Lower leg skin (tissue), 4 donors: Measurements from ENCODE around the gene MTMR2. TPM values are rescaled to one million over a fixed set of nuclear protein-coding genes. Genes with fewer than 3 reads are reported as not detected.

Experiments used
- DNase-seq, 2 donors: peaks; one replicate each; pipeline ENCODE4 v3.0.0-alpha.2; 2019; ENCODE audit warnings: low spot score in 2 of 2
- H3K4me3 ChIP-seq: fragments of 200-600 bp; sonication (generic); 2 replicates; pipeline ENCODE4 v1.5.1; 2017; ENCODE audit warnings: mild to moderate bottlenecking, low read depth; ENCODE audit not compliant: poor library complexity, severe bottlenecking
- CTCF ChIP-seq, 3 donors: fragments of 450-650 bp; IDR thresholded peaks; one replicate each; pipeline ENCODE4 v1.5.1; 2016; ENCODE audit warnings: antibody characterized with exemption in 3 of 3, mild to moderate bottlenecking in 3 of 3, moderate library complexity in 2 of 3
- POLR2A ChIP-seq, 2 donors: fragments of 450-650 bp; IDR thresholded peaks; one replicate each; pipeline ENCODE4 v1.6.1; 2016 to 2017; ENCODE audit warnings: antibody characterized with exemption in 2 of 2, mild to moderate bottlenecking in 1 of 2, moderate library complexity in 1 of 2
- WGBS, 2 donors: methylation state at CpG; one replicate each; pipeline ENCODE4 v1.1.5; 2018; 5-methylcytosine and 5-hydroxymethylcytosine counted together
- intact Hi-C: fragments of 100-400 bp; cut with DNase I; formaldehyde crosslinking; loops from one replicate; pipeline ENCODE4 v1.15.0; 2023; ENCODE audit warnings: low total_unique reads
- total RNA-seq, 4 donors: library from RNA; depleted of rRNA; stranded (reverse); fragments of >200 nt; gene quantifications; one replicate each; pipeline ENCODE4 v1.1.0, GENCODE V29; 2016

MTMR2 gene
- total RNA-seq, 4 donors from 2014 or later, result 11.1 to 17.4 (median 12.2) TPM

GRCh38 chr11:95918720-95919119 lies 5.2 kb downstream of the MTMR2 start:
- 88 to 94% methylated on average over 3 of the region's 3 CpGs for WGBS, 2 donors
- intact Hi-C loops, result no loop called here
- no peak overlapping the region for H3K4me3 ChIP-seq
- DNase-seq, result no peak
- TF ChIP-seq CTCF (IDR thresholded peaks at IDR 0.05) (no peak), POLR2A (IDR thresholded peaks at IDR 0.05) (no peak)

- intact Hi-C loops, result no loop called here
- no peak for DNase-seq
- H3K4me3 ChIP-seq, result no peak overlapping the region
- TF ChIP-seq CTCF (IDR thresholded peaks at IDR 0.05) (no peak), POLR2A (IDR thresholded peaks at IDR 0.05) (no peak)
- 74 to 84% methylated on average over 2 of the region's 2 CpGs for WGBS, 2 donors
Observed at GRCh38 chr11:95918056-95918455, 5.9 kb downstream of the MTMR2 start.

DNA sequence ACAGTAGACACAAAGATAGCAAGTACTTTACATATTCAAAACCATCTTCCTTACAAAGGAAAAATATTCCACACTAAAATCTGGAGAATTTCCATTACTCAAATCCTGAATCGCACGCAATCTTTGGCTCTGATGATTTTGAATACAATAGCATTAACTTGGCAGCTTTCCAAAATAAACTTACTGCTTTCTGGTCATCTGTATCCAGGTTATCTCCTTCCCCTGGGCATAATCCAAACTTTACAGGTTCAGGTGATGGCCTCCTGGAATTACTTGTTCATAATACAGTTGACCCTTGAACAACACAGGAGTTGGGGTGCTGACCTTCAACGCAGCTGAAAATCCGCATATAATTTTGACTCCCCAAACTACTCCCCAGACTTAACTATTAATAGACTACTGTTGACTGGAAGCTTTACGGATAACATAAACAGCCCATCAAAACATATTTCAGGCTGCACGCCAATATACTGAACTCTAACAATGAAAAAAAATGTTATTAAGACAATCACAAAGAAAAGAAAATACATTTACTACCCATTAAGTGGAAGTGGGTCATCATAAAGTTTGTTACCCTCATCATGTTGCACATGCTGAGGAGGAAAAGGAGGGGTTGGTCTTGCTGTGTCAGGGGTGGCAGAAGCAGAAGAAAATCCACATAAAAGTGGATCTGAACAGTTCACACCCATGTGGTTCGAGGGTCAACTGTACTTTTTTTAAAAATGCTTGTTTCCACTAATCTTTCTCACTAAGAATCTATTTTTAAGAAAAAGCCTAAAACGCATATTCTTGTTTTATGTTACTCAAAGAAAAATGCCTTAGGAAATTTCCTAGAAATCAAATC lies 6.5 kb downstream of the MTMR2 start:
- no peak overlapping the region for H3K4me3 ChIP-seq
- DNase-seq, result no peak
- TF ChIP-seq CTCF (IDR thresholded peaks at IDR 0.05) (no peak), POLR2A (IDR thresholded peaks at IDR 0.05) (no peak)
- intact Hi-C loops, result no loop called here
- 75% methylated on average over 8 of the region's 8 CpGs for WGBS, 2 donors

DNA sequence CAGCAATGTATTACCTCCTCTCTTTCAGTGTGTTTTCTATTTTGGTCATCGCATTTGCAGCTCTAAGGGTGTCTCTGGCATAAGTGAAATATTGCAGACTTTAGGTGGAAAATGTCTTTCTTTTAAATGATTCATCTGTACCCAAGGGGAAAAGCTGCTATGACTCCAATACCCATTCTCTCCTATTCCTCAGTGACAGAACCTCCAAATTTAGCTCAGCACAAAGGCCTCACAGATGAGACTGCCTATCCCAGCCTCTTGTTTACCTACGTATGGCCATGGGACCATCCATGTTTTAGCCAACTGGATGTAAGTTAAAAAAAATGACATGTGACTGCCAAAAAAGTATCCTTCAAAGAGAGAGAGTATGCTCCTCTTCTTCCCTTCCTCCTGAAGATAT lies 7.9 kb downstream of the MTMR2 start:
- WGBS, 2 donors, result 89 to 91% methylated on average over 2 of the region's 2 CpGs
- H3K4me3 ChIP-seq, result no peak overlapping the region
- intact Hi-C loops, result no loop called here
- no peak for TF ChIP-seq POLR2A (IDR thresholded peaks at IDR 0.05)
- TF ChIP-seq CTCF (IDR thresholded peaks at IDR 0.05), result no peak
- no peak for DNase-seq

DNA sequence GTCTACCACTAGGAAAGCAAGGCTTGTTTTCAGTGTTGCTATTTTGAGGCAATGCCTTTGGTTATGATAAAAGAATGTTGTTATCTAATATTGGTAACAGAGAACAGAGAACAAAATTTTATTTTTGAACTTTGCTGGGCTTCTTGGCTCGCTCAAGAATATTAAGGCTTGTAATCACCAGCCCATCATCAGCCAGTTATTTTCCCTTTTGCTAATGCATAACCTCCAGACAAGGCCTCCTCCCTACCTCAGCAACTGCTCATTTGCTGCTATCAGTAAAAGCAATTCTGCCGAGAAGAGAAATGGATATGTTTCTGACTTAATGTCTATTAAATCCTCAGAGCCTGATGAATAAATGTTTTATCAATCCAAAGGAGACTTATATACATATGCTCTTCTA lies 8.9 kb downstream of the MTMR2 start:
- no peak overlapping the region for H3K4me3 ChIP-seq
- WGBS, 2 donors, result 82 to 87% methylated on average over 2 of the region's 2 CpGs
- TF ChIP-seq CTCF (IDR thresholded peaks at IDR 0.05) (no peak), POLR2A (IDR thresholded peaks at IDR 0.05) (no peak)
- no peak for DNase-seq
- intact Hi-C loops, result no loop called here
